Vagina (tissue), 2 donors: ENCODE data around the gene DGCR2.
"Not testable (repeated sequence)": the region's sequence is repeated elsewhere in the genome, so short reads cannot be mapped to it uniquely, and the experiment has no call there.

ENCODE experiments used
- POLR2A ChIP-seq, 2 donors: fragments of 450-650 bp; IDR thresholded peaks; one replicate each; pipeline ENCODE4 v1.6.1; 2017; ENCODE audit warnings: antibody characterized with exemption in 2 of 2, mild to moderate bottlenecking in 2 of 2, moderate library complexity in 2 of 2
- POLR2AphosphoS5 ChIP-seq, 2 donors: sonication (generic); formaldehyde crosslinking; IDR thresholded peaks; one replicate each; pipeline ENCODE4 v1.9.0; 2017; ENCODE audit warnings: antibody characterized with exemption in 2 of 2, mild to moderate bottlenecking in 2 of 2, low read depth in 1 of 2; ENCODE audit not compliant: insufficient read depth in 1 of 2
- TF ChIP-seq, protein P1 (sequence below), 3 experiments: fragments of 450-650 bp in 2 of 3; fragments of 200-600 bp in 1 of 3; sonication (generic) in 1 of 3; IDR thresholded peaks; one replicate each; pipeline ENCODE4 v1.5.1; 2017 to 2019; ENCODE audit warnings: antibody characterized with exemption in 3 of 3, mild to moderate bottlenecking in 2 of 3, moderate library complexity in 2 of 3

DNA sequence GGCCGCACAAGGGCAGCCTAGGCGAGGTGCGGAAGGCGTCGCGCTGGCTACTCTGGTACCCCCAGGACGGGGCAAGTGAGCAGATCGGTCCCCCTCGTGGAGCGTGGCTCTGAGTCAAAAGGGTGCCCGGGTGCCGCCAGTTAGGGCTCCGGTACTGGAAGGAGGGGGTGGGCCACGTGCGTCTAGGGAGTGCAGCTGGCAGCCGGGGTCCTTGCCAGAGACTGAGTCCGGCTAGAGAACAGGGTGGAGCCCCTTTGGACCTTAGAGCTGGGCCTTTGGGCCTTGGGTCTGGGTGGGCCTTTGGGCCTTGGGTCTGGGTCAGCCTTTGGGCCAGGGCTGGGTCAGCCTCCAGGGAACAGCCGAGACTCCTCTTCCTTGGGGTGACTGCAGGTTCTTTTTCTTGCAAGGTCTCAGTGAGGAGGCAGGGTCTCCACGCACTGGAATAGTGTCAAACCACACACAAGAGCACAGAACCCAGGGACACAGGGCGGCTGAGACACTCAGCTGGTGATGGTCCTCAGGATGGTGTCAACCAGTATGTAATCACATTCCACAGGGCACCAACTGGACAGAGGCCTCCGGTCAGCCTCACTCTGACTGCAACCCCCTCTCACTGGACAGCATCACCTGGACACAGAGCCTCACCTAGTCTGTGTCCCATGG is 91.9 kb downstream of the DGCR2 start:
- TF ChIP-seq, protein P1, sequence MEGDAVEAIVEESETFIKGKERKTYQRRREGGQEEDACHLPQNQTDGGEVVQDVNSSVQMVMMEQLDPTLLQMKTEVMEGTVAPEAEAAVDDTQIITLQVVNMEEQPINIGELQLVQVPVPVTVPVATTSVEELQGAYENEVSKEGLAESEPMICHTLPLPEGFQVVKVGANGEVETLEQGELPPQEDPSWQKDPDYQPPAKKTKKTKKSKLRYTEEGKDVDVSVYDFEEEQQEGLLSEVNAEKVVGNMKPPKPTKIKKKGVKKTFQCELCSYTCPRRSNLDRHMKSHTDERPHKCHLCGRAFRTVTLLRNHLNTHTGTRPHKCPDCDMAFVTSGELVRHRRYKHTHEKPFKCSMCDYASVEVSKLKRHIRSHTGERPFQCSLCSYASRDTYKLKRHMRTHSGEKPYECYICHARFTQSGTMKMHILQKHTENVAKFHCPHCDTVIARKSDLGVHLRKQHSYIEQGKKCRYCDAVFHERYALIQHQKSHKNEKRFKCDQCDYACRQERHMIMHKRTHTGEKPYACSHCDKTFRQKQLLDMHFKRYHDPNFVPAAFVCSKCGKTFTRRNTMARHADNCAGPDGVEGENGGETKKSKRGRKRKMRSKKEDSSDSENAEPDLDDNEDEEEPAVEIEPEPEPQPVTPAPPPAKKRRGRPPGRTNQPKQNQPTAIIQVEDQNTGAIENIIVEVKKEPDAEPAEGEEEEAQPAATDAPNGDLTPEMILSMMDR (IDR thresholded peaks at IDR 0.05) = not testable (repeated sequence)
- not testable (repeated sequence) for TF ChIP-seq POLR2AphosphoS5 (IDR thresholded peaks at IDR 0.05; ENCODE audit: insufficient read depth in 1 of 2, low read depth in 1 of 2); POLR2A (IDR thresholded peaks at IDR 0.05)
